ENCODE data around the gene HOXC6. TPM values are rescaled to one million over a fixed set of nuclear protein-coding genes. Genes with fewer than 3 reads are reported as not detected.

The HOXC6 gene
- total RNA-seq, 6 experiments from 2014 or later: 0.12 to 2.1 (median 1.6) TPM

GRCh38 chr12:54032627-54033100 lies 4.4 kb downstream of the HOXC6 start, which contains the start of gene HOXC5:
Gene HOXC5, plus strand, starts transcription at chr12:54033050. Its CDS starts 73 bp downstream, at chr12:54033123.
- peaks cover 5% of the 10 kb centered on the region; the same call in 1 of the 2 replicates for H3K9me3 Mint-ChIP-seq
- no peak within 1 kb of the TSS for H3K27ac Mint-ChIP-seq
- H3K4me1 Mint-ChIP-seq (ENCODE audit: low read depth): peaks cover 9% of the 10 kb centered on the region; the same call in 1 of the 2 replicates
- H3K36me3 Mint-ChIP-seq (ENCODE audit: low read depth): no peaks in the 10 kb centered on the region
- H3K27me3 Mint-ChIP-seq (ENCODE audit: insufficient read depth): peaks cover 59% of the 10 kb centered on the region
- H3K4me3 Mint-ChIP-seq: peak within 1 kb of the TSS; percentile 80
- peak; percentile 28 for DNase-seq
- TF ChIP-seq CTCF (IDR thresholded peaks at IDR 0.05): peak; percentile 99

GRCh38 chr12:54033106-54033979 lies 5.1 kb downstream of the HOXC6 start:
- DNase-seq: no peak
- H3K9me3 Mint-ChIP-seq: peaks cover 5% of the 10 kb centered on the region; the same call in 1 of the 2 replicates
- no peak for TF ChIP-seq CTCF (IDR thresholded peaks at IDR 0.05)
- peak overlapping the region; percentile 80 for H3K4me3 Mint-ChIP-seq
- H3K4me1 Mint-ChIP-seq (ENCODE audit: low read depth): peaks cover 9% of the 10 kb centered on the region; the same call in 1 of the 2 replicates
- H3K27me3 Mint-ChIP-seq (ENCODE audit: insufficient read depth): peaks cover 60% of the 10 kb centered on the region
- no peaks in the 10 kb centered on the region for H3K36me3 Mint-ChIP-seq (ENCODE audit: low read depth)
- H3K27ac Mint-ChIP-seq: no peak overlapping the region

- no peak for DNase-seq
- Mint-ChIP-seq H3K27me3 (ENCODE audit: insufficient read depth) (peaks cover 64% of the 10 kb centered on the region), H3K4me1 (ENCODE audit: low read depth) (peaks cover 9% of the 10 kb centered on the region; the same call in 1 of the 2 replicates), H3K27ac (no peak overlapping the region), H3K4me3 (no peak overlapping the region), H3K9me3 (peaks cover 5% of the 10 kb centered on the region; the same call in 1 of the 2 replicates), H3K36me3 (ENCODE audit: low read depth) (no peaks in the 10 kb centered on the region)
- TF ChIP-seq CTCF (IDR thresholded peaks at IDR 0.05): no peak
These were observed 5.9 kb downstream of the HOXC6 start for GRCh38 chr12:54033980-54034784.

GRCh38 chr12:54034785-54035310 lies 6.6 kb downstream of the HOXC6 start:
- Mint-ChIP-seq H3K27ac (no peak overlapping the region), H3K9me3 (peaks cover 5% of the 10 kb centered on the region; the same call in 1 of the 2 replicates), H3K4me3 (no peak overlapping the region), H3K4me1 (ENCODE audit: low read depth) (peaks cover 9% of the 10 kb centered on the region; the same call in 1 of the 2 replicates), H3K27me3 (ENCODE audit: insufficient read depth) (peaks cover 65% of the 10 kb centered on the region), H3K36me3 (ENCODE audit: low read depth) (no peaks in the 10 kb centered on the region)
- no peak for DNase-seq
- no peak for TF ChIP-seq CTCF (IDR thresholded peaks at IDR 0.05)
